Measurements from ENCODE around the gene RASA3. TPM values are rescaled to one million over a fixed set of nuclear protein-coding genes. Genes with fewer than 3 reads are reported as not detected.

RASA3 gene
- total RNA-seq, 1 donor from 2014 or later = 25.4 TPM

DNA sequence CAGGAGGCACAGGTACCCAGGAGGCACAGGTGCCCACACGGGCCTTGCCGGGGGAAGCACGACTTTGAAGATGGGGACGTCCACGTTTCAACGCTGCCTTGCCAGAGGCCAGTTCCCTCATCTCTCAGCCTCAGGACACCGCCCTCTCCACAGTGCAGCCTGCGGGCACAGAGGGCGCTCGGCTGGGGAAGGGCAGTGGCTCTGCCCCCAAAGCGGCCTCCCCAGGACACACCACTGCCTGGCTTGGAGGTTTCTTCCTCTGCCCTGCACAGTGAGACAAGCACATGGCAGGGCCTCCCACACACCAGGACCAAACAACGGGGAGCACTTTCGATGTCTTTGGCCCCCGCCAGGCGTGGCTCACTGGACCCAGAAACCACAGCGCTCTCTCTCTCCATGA, 73.0 kb downstream of the RASA3 start:
- Histone ChIP-seq H3K27me3 (ENCODE audit: control insufficient read depth, insufficient read depth, low read length) (no peaks in the 10 kb centered on the region), H3K36me3 (ENCODE audit: control insufficient read depth, insufficient read depth, low read length) (no peaks in the 10 kb centered on the region), H3K4me3 (ENCODE audit: low read depth, low read length) (no peak overlapping the region)
- no peak for TF ChIP-seq CTCF (IDR thresholded peaks at IDR 0.05; ENCODE audit: insufficient read depth, low read length, poor library complexity, severe bottlenecking)
- DNase-seq (ENCODE audit: low read depth) = no peak

DNA sequence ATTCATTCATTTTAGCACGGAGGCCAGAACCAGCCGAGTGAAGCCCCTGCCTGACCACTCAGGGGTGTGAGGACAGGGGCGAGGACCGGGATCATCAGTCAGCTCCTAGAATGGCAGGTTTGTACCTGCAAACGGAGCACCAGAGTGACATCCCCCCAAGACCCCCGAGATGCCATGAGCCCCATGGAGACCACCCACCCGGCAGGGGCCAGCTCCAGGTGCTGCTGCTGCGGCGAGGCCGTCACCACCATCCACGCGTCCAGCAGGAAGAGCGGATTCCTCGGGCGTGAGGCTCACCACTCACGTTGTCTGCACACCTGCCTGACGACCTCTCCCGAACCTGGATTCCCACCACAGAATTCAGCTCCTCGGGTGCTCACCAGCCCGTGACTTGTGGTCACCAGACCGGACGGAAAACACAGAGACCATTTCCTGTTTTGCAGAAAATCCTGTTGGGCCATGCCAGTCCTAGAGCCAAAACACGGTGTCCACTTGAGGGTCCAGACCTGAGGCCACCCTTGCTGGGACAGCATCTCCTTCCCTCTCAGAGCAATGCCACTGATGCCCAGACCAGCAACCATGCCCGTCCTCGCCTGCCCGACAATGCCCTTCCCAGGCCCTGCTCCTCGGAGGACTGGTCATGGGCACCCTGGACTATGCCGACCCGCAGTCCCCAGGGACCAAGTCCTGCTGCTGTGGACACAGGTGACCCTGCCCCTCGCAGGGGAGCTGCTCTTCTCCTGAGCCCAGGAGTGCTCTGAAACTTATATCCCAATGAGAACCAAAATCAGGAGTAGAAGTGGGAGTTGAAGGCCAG, 74.2 kb downstream of the RASA3 start:
- Histone ChIP-seq H3K36me3 (ENCODE audit: control insufficient read depth, insufficient read depth, low read length) (no peaks in the 10 kb centered on the region), H3K27me3 (ENCODE audit: control insufficient read depth, insufficient read depth, low read length) (no peaks in the 10 kb centered on the region), H3K4me3 (ENCODE audit: low read depth, low read length) (no peak overlapping the region)
- no peak for TF ChIP-seq CTCF (IDR thresholded peaks at IDR 0.05; ENCODE audit: insufficient read depth, low read length, poor library complexity, severe bottlenecking)
- no peak for DNase-seq (ENCODE audit: low read depth)

GRCh38 chr13:114057166-114058050, 75.0 kb downstream of the RASA3 start:
- DNase-seq (ENCODE audit: low read depth) = no peak
- no peak overlapping the region for H3K4me3 ChIP-seq (ENCODE audit: low read depth, low read length)
- no peaks in the 10 kb centered on the region for H3K36me3 ChIP-seq (ENCODE audit: control insufficient read depth, insufficient read depth, low read length)
- no peaks in the 10 kb centered on the region for H3K27me3 ChIP-seq (ENCODE audit: control insufficient read depth, insufficient read depth, low read length)
- no peak for TF ChIP-seq CTCF (IDR thresholded peaks at IDR 0.05; ENCODE audit: insufficient read depth, low read length, poor library complexity, severe bottlenecking)

GRCh38 chr13:114056205-114057013, 76.0 kb downstream of the RASA3 start:
- TF ChIP-seq CTCF (IDR thresholded peaks at IDR 0.05; ENCODE audit: insufficient read depth, low read length, poor library complexity, severe bottlenecking) = no peak
- no peaks in the 10 kb centered on the region for H3K36me3 ChIP-seq (ENCODE audit: control insufficient read depth, insufficient read depth, low read length)
- H3K27me3 ChIP-seq (ENCODE audit: control insufficient read depth, insufficient read depth, low read length) = no peaks in the 10 kb centered on the region
- H3K4me3 ChIP-seq (ENCODE audit: low read depth, low read length) = no peak overlapping the region
- DNase-seq (ENCODE audit: low read depth) = no peak

GRCh38 chr13:114055766-114056165, 76.7 kb downstream of the RASA3 start:
- DNase-seq (ENCODE audit: low read depth) = no peak
- H3K27me3 ChIP-seq (ENCODE audit: control insufficient read depth, insufficient read depth, low read length) = no peaks in the 10 kb centered on the region
- no peak overlapping the region for H3K4me3 ChIP-seq (ENCODE audit: low read depth, low read length)
- TF ChIP-seq CTCF (IDR thresholded peaks at IDR 0.05; ENCODE audit: insufficient read depth, low read length, poor library complexity, severe bottlenecking) = no peak
- no peaks in the 10 kb centered on the region for H3K36me3 ChIP-seq (ENCODE audit: control insufficient read depth, insufficient read depth, low read length)
